GOT3 (cell line): Measurements from ENCODE around the gene SYT8.

Source experiments
- DNase-seq: peaks from one replicate; lab custom pipeline; 2025; ENCODE audit warnings: mixed read lengths; lab: John Stamatoyannopoulos, UW

The SYT8 gene

GRCh38 chr11:1845561-1846452 is 11.0 kb downstream of the SYT8 start:
- DNase-seq = no peak

- DNase-seq = no peak
These were observed 11.7 kb downstream of the SYT8 start for GRCh38 chr11:1846453-1846932.

- DNase-seq = no peak
These were observed 12.4 kb downstream of the SYT8 start for GRCh38 chr11:1847006-1847735.

GRCh38 chr11:1847926-1848639 is 13.3 kb downstream of the SYT8 start:
- DNase-seq = no peak

GRCh38 chr11:1848640-1849430 is 14.0 kb downstream of the SYT8 start:
- no peak for DNase-seq

- no peak for DNase-seq
These were observed 16.8 kb downstream of the SYT8 start for GRCh38 chr11:1851468-1852180.

GRCh38 chr11:1852271-1852876 is 17.6 kb downstream of the SYT8 start:
- no peak for DNase-seq

GRCh38 chr11:1852877-1853276 is 18.1 kb downstream of the SYT8 start, which contains the start of gene LSP1:
TSS of gene LSP1 (plus strand) at chr11:1853084. CDS start at chr11:1853145, 61 bp downstream.
- DNase-seq = no peak

- no peak for DNase-seq
These were observed 18.8 kb downstream of the SYT8 start for GRCh38 chr11:1853376-1854131.

- no peak for DNase-seq
These were observed 19.6 kb downstream of the SYT8 start for GRCh38 chr11:1854132-1854948.

- no peak for DNase-seq
These were observed 20.4 kb downstream of the SYT8 start for GRCh38 chr11:1854949-1855885.

GRCh38 chr11:1855886-1856265 is 21.1 kb downstream of the SYT8 start:
- DNase-seq = no peak

GRCh38 chr11:1856306-1857005 is 21.7 kb downstream of the SYT8 start:
- no peak for DNase-seq

- no peak for DNase-seq
These were observed 22.3 kb downstream of the SYT8 start for GRCh38 chr11:1857064-1857463.

- DNase-seq = no peak
These were observed 23.4 kb downstream of the SYT8 start for GRCh38 chr11:1858154-1858553.

GRCh38 chr11:1858576-1858975 is 23.8 kb downstream of the SYT8 start:
- no peak for DNase-seq

- no peak for DNase-seq
These were observed 24.2 kb downstream of the SYT8 start for GRCh38 chr11:1859004-1859403.
